ENCODE data around the gene NHERF2.

The NHERF2 gene

DNA sequence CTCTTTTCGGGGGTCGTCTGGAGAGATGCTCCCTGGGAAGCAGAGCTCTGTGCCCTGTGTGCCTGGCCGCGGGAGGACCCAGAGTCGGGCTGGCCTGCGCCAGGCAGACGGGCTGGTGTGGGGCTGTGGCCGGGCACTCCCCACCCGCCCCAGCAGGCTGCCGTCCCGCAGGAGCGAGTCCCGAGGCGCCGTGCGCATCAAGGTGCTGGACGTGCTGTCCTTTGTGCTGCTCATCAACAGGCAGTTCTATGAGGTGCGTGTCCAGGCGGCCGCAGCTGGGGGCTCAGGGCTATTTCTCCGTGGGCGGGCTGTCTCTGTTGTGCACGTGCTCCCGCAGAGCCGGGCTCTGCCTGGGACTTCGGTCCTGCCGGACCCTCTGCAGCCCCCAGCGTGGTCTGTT is 36.1 kb downstream of the NHERF2 start:
- TF ChIP-seq TCF12 (IDR thresholded peaks at IDR 0.05; ENCODE audit: low read depth), result no peak
- TF ChIP-seq TAF1 (IDR thresholded peaks at IDR 0.05; ENCODE audit: low read depth), result no peak
- no peak for TF ChIP-seq NFIC (IDR thresholded peaks at IDR 0.05)

DNA sequence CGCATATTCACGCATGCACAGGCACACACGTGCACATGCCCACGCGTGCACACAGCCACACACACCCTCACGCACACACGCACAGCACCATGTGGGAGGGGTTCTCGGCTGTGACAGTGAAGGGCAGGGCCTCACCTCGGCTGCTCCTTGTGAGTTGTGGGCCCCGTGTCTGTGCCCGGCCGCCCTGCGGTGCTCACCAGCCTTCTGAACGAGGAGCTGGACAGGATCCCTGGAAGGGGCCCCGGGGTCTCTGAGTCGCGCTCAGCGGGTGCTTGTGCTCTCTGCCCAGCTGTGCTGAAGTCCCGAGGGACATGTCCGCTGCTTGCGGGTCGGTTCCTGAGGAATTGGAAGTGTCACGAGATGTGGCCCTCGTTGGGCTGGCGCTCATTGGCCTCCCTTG is 37.2 kb downstream of the NHERF2 start:
- TF ChIP-seq TAF1 (IDR thresholded peaks at IDR 0.05; ENCODE audit: low read depth) (no peak), ZBTB7A (IDR thresholded peaks at IDR 0.05; ENCODE audit: low read depth) (no peak), TCF12 (IDR thresholded peaks at IDR 0.05; ENCODE audit: low read depth) (no peak), YY1 (IDR thresholded peaks at IDR 0.05; ENCODE audit: low read depth) (no peak), CEBPB (IDR thresholded peaks at IDR 0.05) (no peak), EGR1 (IDR thresholded peaks at IDR 0.05) (no peak), EP300 (IDR thresholded peaks at IDR 0.05; ENCODE audit: borderline replicate concordance) (no peak), TEAD4 (IDR thresholded peaks at IDR 0.05) (no peak), NFIC (IDR thresholded peaks at IDR 0.05) (no peak)
- TF ChIP-seq, protein P1, sequence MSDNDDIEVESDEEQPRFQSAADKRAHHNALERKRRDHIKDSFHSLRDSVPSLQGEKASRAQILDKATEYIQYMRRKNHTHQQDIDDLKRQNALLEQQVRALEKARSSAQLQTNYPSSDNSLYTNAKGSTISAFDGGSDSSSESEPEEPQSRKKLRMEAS (IDR thresholded peaks at IDR 0.05), result no peak
- TF ChIP-seq, protein P2, sequence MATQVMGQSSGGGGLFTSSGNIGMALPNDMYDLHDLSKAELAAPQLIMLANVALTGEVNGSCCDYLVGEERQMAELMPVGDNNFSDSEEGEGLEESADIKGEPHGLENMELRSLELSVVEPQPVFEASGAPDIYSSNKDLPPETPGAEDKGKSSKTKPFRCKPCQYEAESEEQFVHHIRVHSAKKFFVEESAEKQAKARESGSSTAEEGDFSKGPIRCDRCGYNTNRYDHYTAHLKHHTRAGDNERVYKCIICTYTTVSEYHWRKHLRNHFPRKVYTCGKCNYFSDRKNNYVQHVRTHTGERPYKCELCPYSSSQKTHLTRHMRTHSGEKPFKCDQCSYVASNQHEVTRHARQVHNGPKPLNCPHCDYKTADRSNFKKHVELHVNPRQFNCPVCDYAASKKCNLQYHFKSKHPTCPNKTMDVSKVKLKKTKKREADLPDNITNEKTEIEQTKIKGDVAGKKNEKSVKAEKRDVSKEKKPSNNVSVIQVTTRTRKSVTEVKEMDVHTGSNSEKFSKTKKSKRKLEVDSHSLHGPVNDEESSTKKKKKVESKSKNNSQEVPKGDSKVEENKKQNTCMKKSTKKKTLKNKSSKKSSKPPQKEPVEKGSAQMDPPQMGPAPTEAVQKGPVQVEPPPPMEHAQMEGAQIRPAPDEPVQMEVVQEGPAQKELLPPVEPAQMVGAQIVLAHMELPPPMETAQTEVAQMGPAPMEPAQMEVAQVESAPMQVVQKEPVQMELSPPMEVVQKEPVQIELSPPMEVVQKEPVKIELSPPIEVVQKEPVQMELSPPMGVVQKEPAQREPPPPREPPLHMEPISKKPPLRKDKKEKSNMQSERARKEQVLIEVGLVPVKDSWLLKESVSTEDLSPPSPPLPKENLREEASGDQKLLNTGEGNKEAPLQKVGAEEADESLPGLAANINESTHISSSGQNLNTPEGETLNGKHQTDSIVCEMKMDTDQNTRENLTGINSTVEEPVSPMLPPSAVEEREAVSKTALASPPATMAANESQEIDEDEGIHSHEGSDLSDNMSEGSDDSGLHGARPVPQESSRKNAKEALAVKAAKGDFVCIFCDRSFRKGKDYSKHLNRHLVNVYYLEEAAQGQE (IDR thresholded peaks at IDR 0.05; ENCODE audit: low read depth), result no peak

DNA sequence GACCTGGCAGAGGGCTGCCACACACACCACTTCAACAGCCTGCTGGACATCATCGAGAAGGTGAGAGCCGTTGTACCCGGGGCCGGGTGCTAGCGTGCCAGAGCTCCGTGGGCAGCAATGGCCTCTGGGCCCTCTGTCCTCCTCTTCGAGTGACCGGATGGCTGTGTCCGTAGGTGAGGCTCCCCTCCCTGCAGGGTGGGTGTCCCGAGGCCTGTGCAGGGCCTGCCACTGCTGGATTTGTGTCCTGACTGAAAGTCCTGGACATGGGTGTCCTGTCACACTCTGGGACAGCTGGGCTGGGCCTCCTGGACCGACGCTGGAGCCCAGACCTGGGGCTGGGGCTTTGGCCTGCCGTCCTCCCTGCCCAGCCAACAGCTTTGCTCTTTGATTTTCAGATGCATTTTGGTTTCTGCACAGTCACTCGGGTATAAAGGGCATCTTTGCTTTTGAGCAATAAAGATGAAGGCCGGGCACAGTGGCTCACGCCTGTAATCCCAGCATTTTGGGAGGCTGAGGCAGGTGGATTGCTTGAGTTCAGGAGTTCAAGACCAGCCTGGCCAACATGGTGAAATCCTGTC is 37.8 kb downstream of the NHERF2 start:
- TF ChIP-seq EGR1 (IDR thresholded peaks at IDR 0.05) (no peak), CEBPB (IDR thresholded peaks at IDR 0.05) (no peak), NFIC (IDR thresholded peaks at IDR 0.05) (no peak)
- TF ChIP-seq, protein P3, sequence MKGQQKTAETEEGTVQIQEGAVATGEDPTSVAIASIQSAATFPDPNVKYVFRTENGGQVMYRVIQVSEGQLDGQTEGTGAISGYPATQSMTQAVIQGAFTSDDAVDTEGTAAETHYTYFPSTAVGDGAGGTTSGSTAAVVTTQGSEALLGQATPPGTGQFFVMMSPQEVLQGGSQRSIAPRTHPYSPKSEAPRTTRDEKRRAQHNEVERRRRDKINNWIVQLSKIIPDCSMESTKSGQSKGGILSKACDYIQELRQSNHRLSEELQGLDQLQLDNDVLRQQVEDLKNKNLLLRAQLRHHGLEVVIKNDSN (IDR thresholded peaks at IDR 0.05), result no peak

DNA sequence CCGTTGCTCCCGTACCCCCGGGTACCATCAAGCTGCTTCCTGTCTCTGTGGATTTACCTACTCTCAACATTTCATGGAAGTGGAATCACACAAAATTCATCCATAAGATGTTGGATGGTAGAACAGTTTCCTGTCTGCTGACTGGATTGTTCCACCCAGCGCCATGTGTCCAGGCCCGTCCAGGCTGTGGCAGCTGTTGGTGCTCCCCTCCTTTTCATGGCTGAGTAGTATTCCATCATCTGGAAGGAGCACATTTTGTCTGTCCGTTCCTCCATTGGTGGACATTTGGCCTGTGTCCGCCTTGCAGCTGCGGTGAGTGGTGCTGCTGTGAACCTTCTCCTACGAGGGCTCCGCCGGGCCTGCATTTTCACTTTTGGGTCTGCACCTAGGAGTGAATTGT is 39.4 kb downstream of the NHERF2 start:
- TF ChIP-seq YY1 (IDR thresholded peaks at IDR 0.05; ENCODE audit: low read depth) (no peak), EP300 (IDR thresholded peaks at IDR 0.05; ENCODE audit: borderline replicate concordance) (no peak), ZBTB7A (IDR thresholded peaks at IDR 0.05; ENCODE audit: low read depth) (no peak), EGR1 (IDR thresholded peaks at IDR 0.05) (no peak)
- TF ChIP-seq, protein P1 (IDR thresholded peaks at IDR 0.05), result no peak

DNA sequence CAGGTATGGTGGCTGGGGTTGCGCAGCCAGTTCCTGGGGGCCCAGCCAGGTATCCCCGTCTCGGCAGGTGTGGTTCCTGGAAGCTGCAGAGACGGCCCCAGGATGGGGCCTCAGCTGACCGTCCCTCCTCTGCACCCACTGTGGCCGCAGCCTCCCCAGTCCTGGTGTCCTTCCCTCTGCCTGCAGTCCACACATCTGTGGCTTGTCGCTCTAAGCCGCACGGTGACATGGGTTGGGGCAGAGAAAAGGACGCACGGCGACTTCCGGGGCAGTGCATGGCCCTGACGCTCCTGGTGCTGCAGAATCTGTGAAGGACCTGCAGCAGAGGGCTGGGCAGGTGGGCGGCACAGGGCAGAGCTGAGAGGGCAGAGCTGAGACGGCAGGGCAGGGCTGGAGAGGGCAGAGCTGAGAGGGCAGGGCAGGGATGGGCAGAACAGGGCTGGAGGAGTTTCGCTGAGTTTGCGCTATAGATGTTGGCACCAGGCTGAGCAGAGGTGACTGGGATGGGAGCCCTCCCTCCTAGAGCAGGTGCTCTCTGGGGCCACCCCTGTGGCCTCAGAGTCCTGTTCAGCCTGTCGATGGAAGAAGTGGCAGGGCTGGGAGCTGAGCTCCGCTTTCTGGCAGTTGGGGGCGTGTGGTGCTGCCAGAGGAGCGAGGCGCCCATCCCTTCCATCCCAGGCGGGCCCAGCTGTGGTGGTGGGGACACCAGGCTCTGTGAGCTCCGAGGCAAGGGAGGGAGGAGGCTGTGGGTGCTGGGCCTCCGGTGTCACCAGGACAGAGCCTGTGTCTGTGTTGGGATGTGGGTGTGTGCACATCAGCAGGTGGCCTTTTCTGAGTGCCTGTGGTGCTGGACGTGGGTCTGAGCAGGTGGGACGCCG is 44.1 kb downstream of the NHERF2 start:
- TF ChIP-seq TEAD4 (IDR thresholded peaks at IDR 0.05), result no peak
- no peak for TF ChIP-seq YY1 (IDR thresholded peaks at IDR 0.05; ENCODE audit: low read depth)
- TF ChIP-seq, protein P1 (IDR thresholded peaks at IDR 0.05), result no peak
- TF ChIP-seq TCF12 (IDR thresholded peaks at IDR 0.05; ENCODE audit: low read depth), result no peak
- no peak for TF ChIP-seq EGR1 (IDR thresholded peaks at IDR 0.05)
- no peak for TF ChIP-seq CEBPB (IDR thresholded peaks at IDR 0.05)
- TF ChIP-seq CREB1 (IDR thresholded peaks at IDR 0.05; ENCODE audit: low read depth), result no peak
- TF ChIP-seq, protein P2 (IDR thresholded peaks at IDR 0.05; ENCODE audit: low read depth), result no peak
- no peak for TF ChIP-seq EP300 (IDR thresholded peaks at IDR 0.05; ENCODE audit: borderline replicate concordance)
- TF ChIP-seq TAF1 (IDR thresholded peaks at IDR 0.05; ENCODE audit: low read depth), result no peak
- TF ChIP-seq ZBTB7A (IDR thresholded peaks at IDR 0.05; ENCODE audit: low read depth), result no peak
- TF ChIP-seq, protein P3 (IDR thresholded peaks at IDR 0.05), result no peak
- TF ChIP-seq NFIC (IDR thresholded peaks at IDR 0.05), result no peak
- TF ChIP-seq FOXM1 (IDR thresholded peaks at IDR 0.05; ENCODE audit: borderline replicate concordance, low read depth), result no peak
- TF ChIP-seq RAD21 (IDR thresholded peaks at IDR 0.05; ENCODE audit: low read depth), result no peak

All from Ishikawa (cell line).